Hindlimb muscle (tissue), 1 donor: ENCODE data around the gene SOX6. TPM values are rescaled to one million over a fixed set of nuclear protein-coding genes. Genes with fewer than 3 reads are reported as not detected.
A peak's percentile ranks its signal among the peaks of the same experiment; 100 is the strongest.
"Not testable (repeated sequence)": the region's sequence is repeated elsewhere in the genome, so short reads cannot be mapped to it uniquely, and the experiment has no call there.

ENCODE experiments used
- DNase-seq: peaks from one replicate; pipeline ENCODE4 v3.0.0-alpha.2; 2013
- polyA plus RNA-seq: library from polyadenylated mRNA; unstranded; fragments of 120-200 nt; gene quantifications from one replicate; pipeline ENCODE4 v1.2.1, GENCODE V29; 2013; ENCODE audit not compliant: insufficient read length

The SOX6 gene
- polyA plus RNA-seq, 1 donor: 30.0 TPM

DNA sequence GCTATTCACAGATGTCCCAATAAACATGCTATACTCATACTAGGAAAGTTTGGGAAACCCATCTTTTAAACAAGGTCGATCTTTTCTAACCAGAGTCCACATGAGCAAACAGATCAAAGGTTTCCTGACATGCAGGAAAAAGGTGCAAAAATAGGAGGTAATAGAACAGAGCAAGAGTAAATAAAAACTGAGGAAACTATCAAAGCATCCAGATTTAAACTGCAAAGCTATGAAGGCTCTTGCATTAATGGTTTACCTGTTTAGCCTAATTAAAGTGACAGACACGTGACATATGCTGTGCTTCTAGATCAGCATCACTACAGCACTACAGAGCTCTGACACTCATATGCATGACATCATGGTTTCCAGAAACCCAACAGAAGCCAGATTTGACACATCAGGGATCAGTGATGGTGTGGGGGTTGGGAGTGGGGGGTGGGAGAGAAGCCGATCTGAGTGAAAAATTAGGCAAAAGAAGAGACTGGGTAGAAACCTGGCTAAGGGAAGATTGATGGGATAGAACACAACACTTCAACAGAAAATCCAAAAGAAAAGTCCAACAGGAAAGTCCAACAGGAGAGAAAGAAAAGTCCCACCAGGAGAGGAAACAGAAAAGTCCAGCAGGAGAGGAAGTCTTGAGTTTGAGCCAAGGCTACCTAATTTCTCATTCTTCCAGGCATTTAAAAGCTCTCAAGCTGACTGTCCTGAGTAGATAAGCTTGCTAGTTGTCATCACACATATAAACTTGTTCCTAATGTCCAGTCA, 262.3 kb downstream of the SOX6 start:
- DNase-seq: no peak

DNA sequence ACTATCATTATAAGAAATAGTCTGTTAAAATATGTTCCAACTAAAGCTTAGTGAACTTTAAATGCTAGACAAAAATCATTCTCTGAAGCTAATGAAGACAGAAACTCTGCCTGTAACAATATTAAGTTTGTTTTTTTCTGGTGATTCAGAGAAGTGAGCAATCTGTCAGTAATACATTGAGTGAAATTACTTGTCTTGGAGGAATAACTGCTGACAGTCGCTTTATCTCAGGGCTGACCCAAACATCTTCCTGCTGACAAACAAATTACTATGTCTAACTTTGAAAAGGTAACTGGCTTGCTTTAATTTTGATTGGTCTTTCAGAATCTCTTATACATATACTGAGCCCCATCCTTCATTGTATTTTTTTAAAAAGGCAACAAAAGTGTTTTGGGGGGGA, 264.5 kb downstream of the SOX6 start:
- DNase-seq: no peak

DNA sequence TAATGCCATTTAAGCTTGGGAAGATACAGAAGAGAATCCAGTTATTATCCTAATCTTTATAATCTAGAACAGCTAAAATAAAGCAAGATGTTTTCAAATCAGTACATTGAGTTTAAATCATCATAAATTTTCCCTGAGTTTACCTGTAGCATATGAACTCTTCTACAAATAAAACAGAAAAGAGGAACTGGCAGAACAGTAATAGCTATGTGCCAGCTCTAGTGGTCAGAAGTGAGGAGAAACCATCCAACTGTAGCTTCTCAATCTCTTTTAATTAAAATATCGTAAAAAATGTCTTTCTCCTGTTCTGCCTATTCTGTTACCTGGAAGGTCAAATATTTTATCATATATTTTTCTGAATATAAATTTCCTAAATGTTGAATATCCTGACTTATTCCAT, 266.9 kb downstream of the SOX6 start:
- DNase-seq: no peak

DNA sequence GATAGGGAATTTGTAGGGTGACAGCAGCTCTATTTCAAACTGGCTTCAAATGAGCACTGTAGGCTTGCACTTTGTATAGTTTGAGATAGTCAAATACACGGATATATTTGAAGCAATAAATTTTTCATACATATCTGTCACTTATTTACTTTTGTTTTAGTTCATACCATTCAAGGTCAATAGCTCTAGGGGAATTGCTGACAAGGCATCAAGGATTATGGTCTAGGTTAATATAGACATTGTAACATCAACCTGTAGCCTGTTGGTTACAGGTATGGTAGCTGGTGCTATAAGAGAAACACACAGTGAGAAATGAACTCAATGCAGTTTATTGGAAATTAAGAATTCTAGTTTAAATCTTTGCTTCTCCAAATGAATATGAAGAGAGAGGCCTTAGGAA, 267.6 kb downstream of the SOX6 start:
- DNase-seq: no peak

DNA sequence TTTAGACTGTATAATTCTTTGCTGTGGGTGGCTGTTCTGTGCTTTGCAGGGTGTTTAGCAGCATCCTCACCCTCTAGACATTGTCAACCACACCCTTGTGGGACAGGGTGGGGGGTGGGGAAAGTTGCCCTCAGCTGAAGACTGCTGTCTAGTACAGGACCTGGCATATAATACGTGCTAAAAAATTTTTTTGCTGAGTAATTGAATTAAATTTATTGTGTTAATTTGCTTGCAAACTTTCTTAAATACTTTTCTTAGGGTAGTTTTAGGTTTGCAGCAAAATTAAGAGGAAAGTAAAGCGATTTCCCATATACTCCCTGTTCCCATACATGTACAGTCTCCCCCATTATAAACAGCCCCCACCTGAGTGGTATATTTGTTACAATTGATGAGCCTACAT, 268.5 kb downstream of the SOX6 start:
- DNase-seq: no peak

DNA sequence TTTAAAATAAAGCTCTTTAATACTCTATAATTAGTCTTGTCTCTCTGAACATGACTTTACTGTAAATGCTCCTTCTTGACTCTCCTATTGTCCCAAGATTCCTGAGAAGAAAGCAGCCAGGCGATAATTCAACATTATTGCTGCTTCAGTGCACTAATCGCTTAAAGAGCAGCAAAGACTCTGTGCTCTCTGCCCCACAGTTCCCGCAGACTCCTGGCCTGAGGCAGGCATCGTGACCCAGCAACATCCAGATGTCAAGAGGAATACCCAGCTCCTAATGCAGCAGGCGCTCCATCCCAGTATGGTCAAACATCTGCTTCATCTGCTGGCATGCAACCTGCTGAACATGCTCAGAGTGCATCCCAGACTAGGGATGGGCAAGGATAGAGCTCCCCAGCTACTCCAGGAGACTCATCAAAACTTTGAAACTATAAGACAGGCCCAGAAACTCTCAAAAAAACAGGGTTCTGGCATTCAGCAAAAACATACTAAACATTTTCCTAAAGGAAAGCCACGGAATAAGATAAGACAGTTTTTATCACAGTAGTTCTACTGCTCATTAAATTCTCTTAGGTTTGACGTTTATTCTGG, 270.0 kb downstream of the SOX6 start:
- DNase-seq: no peak

DNA sequence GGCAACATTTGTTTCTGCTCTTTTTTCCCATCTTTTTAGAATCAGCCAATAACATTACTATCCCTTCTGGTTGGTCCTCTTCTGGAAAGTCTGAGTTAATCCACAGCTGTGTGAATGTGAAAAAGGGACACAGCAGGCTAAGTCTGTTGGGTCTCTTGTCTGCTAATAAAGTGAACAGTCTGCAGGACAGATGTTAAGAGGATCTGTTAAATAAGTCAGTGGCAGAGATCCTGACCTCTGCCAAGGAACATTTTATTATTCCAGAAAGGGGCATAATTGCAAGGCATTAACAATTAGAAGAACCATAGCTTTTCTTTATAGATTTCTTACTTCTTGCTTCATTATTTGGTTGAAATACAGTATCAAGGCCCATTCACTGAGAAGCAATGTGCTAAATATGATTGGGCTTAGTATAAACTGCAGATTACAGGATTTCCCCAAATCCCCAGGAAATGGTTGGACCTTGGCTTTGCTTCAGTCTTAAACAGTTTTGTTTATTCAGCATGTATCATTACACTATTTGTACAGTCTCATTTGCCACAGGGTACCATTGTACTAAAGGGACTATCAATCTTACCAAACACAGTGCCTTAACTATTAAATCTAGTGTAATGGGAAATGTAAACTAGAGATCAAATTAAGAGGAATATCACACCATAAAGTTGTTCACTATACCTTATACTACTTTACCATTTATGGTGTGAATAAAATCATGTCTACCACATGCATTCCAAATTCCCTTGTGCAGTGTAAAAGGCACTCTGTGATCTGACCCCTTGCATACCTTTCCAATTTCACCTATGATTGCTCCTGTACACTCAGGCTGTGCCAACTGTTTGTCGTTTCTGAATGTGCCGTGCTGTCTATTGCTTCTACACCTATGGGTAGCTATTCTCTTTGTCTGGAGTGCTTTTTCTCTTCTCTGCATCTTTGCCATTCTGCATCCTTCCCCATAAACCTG, 274.0 kb downstream of the SOX6 start:
- peak; percentile 47 for DNase-seq

DNA sequence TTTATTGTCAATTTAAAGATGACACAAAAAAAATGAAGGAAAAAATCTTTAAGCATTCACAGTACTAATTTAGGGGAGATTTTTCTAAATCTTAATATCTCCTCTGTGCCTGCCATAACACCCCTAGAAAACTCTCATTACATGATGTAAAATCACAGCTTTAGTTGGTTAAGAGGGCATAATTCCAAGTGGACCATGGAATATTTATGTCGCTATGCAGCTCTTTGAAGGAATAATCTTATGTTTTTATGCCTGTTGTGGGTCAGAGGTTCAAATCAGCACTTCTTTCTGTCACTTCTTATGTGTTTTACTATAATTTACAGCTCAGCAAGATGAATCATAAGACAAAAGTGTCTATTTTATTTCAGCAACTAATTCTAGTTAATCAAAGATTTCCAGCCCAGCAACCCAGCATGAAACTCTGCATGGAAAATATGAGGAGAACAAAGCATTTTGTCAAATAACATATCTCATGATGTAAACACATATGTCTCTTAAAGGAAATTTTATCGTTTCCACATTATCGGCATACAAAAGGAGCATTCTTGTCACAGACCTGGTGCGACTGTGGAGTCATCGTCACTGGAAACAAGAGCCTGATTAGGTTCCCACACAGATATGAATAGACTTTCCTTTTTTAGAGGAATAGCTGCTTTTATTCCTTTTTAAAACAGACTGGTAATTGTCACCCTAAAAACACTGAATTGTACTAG, 274.8 kb downstream of the SOX6 start:
- peak; percentile 11 for DNase-seq

DNA sequence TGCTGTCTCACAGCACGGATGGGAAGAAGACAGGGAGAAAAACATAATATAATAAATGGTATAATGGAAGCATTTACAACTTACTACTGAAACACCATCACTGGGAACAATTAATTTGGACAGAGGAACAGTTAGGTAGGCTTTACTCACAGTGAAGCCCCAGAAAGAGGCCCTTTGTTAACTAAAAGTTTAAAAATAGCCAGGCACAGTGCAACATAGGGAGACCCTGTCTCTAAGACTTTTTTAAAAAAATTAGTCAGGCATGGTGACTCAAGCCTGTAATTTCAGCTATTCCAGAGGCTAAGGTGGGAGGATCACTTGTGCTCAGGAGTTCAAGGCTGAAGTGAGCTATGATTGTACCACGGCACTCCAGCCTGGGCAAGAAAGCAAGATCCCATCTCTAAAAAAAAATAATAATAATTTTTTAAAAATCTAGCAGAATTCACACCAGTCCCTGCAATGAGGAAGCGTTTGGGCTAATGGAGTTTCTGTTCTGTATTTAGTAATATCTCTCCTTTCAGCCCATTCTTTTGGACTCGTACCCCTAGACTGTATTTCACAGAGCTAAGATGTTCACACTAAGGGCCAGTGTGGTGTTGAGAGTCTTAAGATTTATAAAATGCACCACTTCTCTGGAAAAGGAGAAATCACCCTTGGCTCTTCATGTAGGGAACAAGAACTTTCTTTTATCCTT, 275.5 kb downstream of the SOX6 start:
- DNase-seq: no peak

DNA sequence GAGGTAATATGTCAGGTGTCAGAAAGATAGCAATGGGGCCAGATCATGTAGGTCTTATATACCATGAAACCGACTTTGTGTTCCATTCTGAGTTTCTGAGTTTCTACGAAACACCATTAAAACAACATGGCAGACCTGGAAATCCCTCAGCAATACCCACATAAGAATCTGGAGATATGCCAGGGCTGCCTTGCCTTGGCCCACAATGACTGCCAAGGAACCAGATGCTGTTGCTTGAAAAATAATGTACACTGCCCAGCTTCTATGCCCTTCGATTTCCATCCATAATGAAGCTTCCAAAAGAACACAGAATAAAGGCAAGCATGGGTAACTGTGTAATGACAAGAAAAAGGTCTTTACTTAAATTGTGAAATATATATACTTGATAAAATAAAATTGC, 277.4 kb downstream of the SOX6 start:
- DNase-seq: no peak

DNA sequence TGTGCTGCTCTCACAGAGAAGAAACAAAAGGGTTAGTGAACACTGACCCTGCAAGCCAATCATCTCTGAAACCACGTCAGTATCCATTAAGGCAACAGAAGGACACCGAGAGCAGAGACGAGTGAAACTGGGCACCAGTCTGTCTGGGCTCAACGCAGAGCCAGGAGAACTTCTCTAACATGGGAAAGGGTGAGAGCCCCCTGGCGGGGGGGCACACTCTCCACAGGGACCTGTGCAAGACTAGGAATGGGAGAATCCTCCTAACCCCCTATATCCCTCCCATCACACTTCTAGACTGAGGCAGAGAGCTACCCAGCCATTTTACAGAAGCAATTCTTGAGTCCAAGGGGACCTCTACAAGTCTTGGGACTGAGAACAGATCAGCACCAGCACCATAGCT, 285.8 kb downstream of the SOX6 start:
- no peak for DNase-seq

DNA sequence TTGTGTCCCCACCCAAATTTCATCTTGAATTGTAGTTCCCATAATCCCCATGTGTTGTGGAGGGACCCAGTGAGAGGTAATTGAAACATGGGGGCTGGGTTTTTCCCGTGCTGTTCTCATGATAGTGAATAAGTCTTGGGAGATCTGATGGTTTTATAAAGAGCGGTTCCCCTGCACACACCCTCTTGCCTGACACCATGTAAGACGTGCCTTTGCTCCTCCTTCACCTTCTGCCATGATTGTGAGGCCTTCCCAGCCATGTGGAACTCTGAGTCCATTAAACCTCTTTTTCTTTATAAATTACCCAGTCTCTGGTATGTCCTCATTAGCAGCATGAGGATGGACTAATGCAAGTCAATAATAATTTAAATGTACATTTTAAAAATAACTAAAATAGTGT, 289.1 kb downstream of the SOX6 start:
- DNase-seq: not testable (repeated sequence)

DNA sequence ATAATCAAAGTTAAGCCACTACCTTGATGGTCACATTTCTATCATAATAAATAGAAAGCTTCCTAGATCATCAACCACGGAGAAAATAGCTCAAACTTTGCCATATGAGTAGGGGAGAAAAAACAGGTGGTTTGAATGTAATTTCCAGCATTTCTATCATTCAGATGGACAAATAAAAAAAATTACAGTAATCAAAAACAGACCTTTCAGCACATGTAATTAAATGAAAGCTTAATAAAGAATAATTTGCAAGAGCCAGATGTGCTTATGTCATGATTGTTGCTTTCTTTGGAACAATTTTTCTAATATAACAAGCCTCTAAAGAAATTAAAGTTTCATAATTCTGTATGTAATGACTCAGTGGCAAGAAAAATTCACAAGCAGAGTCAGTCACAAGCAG, 297.0 kb downstream of the SOX6 start:
- DNase-seq: no peak

DNA sequence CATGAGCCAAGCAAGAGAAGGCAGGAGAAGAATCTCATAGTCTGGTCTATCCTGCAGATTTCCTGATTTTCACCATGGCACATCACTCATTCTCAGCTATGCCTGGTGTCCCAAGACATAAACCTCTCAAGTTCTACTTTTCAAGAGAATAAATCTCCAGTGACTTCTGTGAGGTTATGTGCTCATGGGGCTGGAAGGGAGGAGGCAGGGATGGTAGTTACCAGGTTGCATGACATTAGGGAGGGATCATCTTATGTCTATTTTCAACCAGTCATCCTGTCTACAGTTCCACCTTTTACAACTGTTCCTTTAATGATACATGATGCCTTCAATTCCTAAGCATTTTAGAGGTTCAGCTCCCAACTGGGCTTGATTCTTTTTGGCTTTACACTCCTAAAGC, 297.7 kb downstream of the SOX6 start:
- no peak for DNase-seq

DNA sequence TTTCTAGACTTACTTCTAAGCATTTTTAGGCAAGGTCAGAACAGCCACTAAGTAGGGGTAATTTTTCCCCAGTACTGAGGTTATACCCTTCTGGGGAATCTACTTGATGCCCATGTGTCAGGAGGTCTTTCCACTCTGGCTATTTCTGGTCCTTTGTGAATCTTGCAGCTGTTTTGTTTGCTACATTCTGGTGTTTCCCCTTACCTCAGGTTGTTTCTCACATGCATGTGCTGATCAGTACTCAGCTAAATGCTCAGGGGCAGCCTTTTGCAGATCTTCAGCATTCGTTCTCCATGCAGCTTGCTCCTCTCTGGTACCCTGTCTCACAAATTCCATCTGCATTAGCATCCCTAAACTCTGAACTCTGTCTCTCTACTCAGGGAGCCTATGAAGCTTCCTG, 303.6 kb downstream of the SOX6 start:
- no peak for DNase-seq

DNA sequence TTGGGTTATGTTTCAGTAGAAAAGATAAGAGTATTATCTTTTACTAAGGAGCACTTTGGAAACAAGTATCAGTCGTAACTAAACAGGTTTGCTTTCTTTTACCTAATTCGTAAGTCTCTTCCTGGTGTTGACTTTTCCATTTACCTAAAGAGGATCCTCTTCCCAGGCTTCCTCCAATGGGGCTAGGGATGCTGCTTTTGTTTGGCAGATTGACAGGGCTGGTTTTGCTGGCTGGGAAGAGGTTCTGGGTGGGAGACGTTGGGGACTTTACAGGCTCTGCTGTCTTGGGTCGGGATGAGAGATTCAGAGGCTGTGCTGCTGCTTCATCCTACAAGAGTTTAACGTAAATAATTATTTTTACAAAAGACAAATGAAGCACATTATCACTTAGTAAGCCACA, 306.7 kb downstream of the SOX6 start:
- DNase-seq: no peak

DNA sequence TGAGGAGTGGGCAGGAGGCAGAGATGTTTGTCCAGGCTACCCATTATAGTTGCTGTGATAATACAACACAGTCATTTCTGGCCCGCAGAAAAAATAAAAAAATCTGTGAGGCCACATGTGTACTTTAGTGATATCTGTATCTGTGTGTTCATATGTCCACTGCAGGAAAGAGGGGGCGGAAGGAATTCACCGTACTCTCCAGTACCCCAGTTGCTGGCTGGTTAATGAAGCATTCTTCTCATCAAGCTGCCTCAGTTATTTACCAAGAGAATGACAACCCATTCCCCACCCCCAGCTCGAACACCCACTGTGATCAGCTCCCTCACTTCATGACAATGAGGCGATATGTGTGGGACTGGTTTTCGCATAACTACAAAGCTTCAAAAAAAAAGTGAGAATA, 309.3 kb downstream of the SOX6 start:
- no peak for DNase-seq

DNA sequence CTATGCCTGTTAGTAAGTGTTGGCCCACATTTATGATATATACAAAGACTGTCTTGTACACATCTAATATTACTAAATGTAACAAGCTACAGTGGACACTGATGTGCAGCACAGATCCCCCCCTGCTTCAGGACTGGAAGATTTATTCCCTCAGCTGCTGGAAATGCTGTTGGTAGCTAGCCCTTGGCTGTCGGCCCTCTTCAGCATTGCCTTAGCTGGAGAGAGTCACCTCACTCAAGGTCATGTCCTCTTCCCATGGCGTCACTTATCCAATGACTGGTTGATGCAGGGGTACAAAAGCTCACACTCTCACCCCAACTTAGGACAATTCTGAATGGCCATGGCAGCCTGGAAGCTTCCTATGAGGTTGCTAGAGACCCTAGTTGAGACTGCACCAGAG, 312.7 kb downstream of the SOX6 start:
- no peak for DNase-seq

DNA sequence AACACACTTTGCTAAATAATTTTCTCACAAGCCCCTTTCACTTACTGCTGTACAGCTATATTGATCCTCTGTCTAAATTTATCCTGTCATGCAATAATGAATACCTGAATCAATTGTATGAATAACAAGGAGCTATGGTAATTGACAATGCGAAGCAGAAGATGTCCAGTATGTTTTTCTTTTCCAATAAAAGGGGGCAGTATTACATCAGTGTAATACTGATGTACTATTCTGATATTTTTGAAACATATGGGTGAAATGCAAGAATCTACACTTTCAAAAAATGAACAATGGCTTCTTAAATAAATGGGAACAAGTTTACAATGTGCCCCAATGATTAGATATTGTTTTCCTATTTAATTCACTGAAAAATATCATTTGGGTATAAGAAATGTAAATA, 315.1 kb downstream of the SOX6 start:
- no peak for DNase-seq

DNA sequence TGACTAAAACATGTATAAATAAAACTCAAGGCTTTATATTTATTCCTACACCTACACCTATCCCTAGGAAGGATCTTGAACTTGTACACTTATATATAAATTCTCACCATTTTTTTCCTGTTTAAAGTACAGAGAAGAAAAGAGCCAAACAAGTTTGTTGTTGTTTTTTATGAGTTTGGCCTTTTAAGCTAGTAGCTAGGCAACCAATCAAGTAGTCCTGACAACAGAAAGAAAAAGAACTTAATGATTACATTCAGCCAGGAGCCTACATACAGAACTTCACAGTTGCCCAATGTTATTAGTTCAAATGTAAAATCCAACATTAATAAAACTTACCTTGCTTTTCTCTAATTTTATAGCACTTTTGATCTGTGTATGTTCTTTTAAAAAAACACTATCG, 316.2 kb downstream of the SOX6 start:
- DNase-seq: no peak

DNA sequence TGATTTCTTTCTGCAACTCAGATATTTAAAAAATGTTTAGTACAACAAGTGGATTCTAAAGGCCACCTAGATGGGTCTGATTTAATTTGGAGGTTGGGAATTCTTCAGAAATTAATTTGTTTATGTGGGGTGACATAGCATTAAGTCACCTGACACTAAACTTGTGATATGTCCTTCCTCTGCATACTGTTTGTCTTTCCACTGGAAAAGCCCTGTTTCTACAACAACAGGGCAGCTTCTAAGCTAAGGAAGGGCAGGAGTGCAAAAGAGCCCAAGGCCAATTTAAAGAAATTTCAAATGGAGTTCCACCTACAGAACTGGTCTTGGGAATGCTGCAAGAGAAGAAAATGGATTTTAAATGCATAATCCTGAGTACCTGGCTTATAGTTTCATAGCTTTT, 319.2 kb downstream of the SOX6 start:
- no peak for DNase-seq

DNA sequence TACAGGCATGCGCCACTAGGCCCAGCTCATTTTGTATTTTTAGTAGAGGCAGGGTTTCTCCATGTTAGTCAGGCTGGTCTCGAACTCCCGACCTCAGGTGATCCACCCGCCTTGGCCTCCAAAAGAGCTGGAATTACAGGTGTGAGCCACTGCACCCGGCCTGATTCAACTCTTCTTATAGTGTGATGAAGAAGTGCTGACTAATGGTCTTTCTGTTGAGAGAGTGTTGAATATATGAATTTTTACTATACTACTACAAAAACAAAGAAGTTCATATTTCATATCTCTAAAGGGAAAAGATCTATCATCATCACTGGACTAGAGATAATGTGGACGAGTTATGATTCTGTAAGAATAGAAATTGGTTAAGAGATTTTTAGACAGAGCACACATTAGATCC, 320.1 kb downstream of the SOX6 start:
- DNase-seq: no peak
